ENCODE results near the gene SPATS2L. TPM values are rescaled to one million over a fixed set of nuclear protein-coding genes. Genes with fewer than 3 reads are reported as not detected.

The SPATS2L gene
- total and polyA plus RNA-seq, 2 of the 13 experiments (the other 11 are each of a cell fraction or from before 2014, with no cell fraction given): 154 to 212 TPM

GRCh38 chr2:200306196-200306930, at the start of gene SPATS2L (continued):
- no peak for TF ChIP-seq SNAPC4 (CRISPR knock-in tag; IDR thresholded peaks at IDR 0.05)
- TF ChIP-seq, protein P1, sequence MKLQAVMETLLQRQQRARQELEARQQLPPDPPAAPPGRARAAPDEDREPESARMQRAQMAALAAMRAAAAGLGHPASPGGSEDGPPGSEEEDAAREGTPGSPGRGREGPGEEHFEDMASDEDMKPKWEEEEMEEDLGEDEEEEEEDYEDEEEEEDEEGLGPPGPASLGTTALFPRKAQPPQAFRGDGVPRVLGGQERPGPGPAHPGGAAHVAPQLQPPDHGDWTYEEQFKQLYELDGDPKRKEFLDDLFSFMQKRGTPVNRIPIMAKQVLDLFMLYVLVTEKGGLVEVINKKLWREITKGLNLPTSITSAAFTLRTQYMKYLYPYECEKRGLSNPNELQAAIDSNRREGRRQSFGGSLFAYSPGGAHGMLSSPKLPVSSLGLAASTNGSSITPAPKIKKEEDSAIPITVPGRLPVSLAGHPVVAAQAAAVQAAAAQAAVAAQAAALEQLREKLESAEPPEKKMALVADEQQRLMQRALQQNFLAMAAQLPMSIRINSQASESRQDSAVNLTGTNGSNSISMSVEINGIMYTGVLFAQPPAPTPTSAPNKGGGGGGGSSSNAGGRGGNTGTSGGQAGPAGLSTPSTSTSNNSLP (IDR thresholded peaks at IDR 0.05; ENCODE audit: low read depth, low read length): peak; percentile 65; the same call in 1 of the 2 replicates
- no peak for TF ChIP-seq ZSCAN30 (CRISPR knock-in tag; IDR thresholded peaks at IDR 0.05)
- TF ChIP-seq TBX2 (CRISPR knock-in tag; IDR thresholded peaks at IDR 0.05; ENCODE audit: borderline replicate concordance): peak; percentile 94
- TF ChIP-seq ZNF260 (CRISPR knock-in tag; IDR thresholded peaks at IDR 0.05; ENCODE audit: borderline replicate concordance, low read depth): no peak
- TF ChIP-seq HNF4A (CRISPR knock-in tag; IDR thresholded peaks at IDR 0.05): peak; percentile 95
- TF ChIP-seq, protein P2, sequence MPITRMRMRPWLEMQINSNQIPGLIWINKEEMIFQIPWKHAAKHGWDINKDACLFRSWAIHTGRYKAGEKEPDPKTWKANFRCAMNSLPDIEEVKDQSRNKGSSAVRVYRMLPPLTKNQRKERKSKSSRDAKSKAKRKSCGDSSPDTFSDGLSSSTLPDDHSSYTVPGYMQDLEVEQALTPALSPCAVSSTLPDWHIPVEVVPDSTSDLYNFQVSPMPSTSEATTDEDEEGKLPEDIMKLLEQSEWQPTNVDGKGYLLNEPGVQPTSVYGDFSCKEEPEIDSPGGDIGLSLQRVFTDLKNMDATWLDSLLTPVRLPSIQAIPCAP (CRISPR knock-in tag; IDR thresholded peaks at IDR 0.05; ENCODE audit: low read depth): no peak
- peak; percentile 92 for TF ChIP-seq POLR2AphosphoS2 (IDR thresholded peaks at IDR 0.05; ENCODE audit: low read depth, low read length)
- TF ChIP-seq ZNF224 (CRISPR knock-in tag; IDR thresholded peaks at IDR 0.05): no peak
- no peak for TF ChIP-seq ATRX (CRISPR knock-in tag; IDR thresholded peaks at IDR 0.05; ENCODE audit: borderline replicate concordance)
- no peak; the same call in 1 of the 2 replicates for TF ChIP-seq ONECUT2 (CRISPR knock-in tag; IDR thresholded peaks at IDR 0.05)
- peak; percentile 70; the same call in 1 of the 2 replicates for TF ChIP-seq SMYD3 (CRISPR knock-in tag; IDR thresholded peaks at IDR 0.05)
- peak; percentile 84 for TF ChIP-seq ZNF501 (CRISPR knock-in tag; IDR thresholded peaks at IDR 0.05)
- no peak for TF ChIP-seq ZZZ3 (CRISPR knock-in tag; IDR thresholded peaks at IDR 0.05; ENCODE audit: borderline replicate concordance)
- no peak for TF ChIP-seq IRX3 (CRISPR knock-in tag; IDR thresholded peaks at IDR 0.05; ENCODE audit: borderline replicate concordance, low read depth)
- peak; percentile 15; the same call in 1 of the 2 replicates for TF ChIP-seq ZNF12 (CRISPR knock-in tag; IDR thresholded peaks at IDR 0.05)
- peak; percentile 18; the same call in 1 of the 2 replicates for TF ChIP-seq ZNF652 (CRISPR knock-in tag; IDR thresholded peaks at IDR 0.05; ENCODE audit: borderline replicate concordance, low read depth)
- 0 out of 2 replicates have a peak, but pooled peaks have one; percentile 46 for TF ChIP-seq EED (CRISPR knock-in tag; IDR thresholded peaks at IDR 0.05)
- no peak for TF ChIP-seq CBX1 (IDR thresholded peaks at IDR 0.05; ENCODE audit: low read depth)
- TF ChIP-seq NR0B2 (CRISPR knock-in tag; IDR thresholded peaks at IDR 0.05): no peak; the same call in 1 of the 2 replicates
- TF ChIP-seq HMG20A (CRISPR knock-in tag; IDR thresholded peaks at IDR 0.05; ENCODE audit: borderline replicate concordance): no peak; the same call in 1 of the 2 replicates
- TF ChIP-seq ZNF326 (CRISPR knock-in tag; IDR thresholded peaks at IDR 0.05; ENCODE audit: borderline replicate concordance): no peak
